Epithelial cell of esophagus (primary cell): ENCODE results near the gene TNRC6A.

Source experiments
- DNase-seq: peaks from one replicate; pipeline ENCODE4 v3.0.0; 2010; ENCODE audit warnings: low read depth
- H3K4me3 ChIP-seq: 2 replicates; pipeline ENCODE4 v1.5.1; 2011; ENCODE audit warnings: mild to moderate bottlenecking, low read length, control low read depth
- TF ChIP-seq, protein P1 (sequence below): IDR thresholded peaks from 2 replicates; pipeline ENCODE4 v1.5.1; 2011; ENCODE audit warnings: low read depth, mild to moderate bottlenecking, low read length, control low read depth, inconsistent platforms; ENCODE audit not compliant: insufficient read depth; ENCODE audit errors: missing control alignments

TNRC6A gene

DNA sequence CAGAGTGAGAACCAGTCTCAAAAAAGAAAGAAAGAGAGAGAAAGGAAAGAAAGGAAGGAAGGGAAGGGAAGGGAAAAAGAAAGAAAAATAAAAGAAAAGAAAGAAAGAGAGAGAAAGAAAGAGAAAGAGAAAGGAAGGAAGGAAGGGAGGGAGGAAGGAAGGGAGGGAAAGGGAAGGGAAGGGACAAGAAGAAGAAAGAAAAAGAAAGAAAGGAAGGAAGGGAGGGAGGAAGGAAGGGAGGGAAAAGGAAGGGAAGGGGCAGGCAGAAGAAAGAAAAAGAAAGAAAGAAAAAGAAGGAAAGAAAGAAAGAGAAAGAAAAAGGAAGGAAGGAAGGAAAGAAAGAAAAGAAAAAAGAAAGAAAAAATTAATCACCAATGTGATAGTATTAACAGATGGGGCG, 132.0 kb downstream of the TNRC6A start:
- H3K4me3 ChIP-seq, result no peak overlapping the region
- no peak for DNase-seq
- TF ChIP-seq, protein P1, sequence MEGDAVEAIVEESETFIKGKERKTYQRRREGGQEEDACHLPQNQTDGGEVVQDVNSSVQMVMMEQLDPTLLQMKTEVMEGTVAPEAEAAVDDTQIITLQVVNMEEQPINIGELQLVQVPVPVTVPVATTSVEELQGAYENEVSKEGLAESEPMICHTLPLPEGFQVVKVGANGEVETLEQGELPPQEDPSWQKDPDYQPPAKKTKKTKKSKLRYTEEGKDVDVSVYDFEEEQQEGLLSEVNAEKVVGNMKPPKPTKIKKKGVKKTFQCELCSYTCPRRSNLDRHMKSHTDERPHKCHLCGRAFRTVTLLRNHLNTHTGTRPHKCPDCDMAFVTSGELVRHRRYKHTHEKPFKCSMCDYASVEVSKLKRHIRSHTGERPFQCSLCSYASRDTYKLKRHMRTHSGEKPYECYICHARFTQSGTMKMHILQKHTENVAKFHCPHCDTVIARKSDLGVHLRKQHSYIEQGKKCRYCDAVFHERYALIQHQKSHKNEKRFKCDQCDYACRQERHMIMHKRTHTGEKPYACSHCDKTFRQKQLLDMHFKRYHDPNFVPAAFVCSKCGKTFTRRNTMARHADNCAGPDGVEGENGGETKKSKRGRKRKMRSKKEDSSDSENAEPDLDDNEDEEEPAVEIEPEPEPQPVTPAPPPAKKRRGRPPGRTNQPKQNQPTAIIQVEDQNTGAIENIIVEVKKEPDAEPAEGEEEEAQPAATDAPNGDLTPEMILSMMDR, result no peak

DNA sequence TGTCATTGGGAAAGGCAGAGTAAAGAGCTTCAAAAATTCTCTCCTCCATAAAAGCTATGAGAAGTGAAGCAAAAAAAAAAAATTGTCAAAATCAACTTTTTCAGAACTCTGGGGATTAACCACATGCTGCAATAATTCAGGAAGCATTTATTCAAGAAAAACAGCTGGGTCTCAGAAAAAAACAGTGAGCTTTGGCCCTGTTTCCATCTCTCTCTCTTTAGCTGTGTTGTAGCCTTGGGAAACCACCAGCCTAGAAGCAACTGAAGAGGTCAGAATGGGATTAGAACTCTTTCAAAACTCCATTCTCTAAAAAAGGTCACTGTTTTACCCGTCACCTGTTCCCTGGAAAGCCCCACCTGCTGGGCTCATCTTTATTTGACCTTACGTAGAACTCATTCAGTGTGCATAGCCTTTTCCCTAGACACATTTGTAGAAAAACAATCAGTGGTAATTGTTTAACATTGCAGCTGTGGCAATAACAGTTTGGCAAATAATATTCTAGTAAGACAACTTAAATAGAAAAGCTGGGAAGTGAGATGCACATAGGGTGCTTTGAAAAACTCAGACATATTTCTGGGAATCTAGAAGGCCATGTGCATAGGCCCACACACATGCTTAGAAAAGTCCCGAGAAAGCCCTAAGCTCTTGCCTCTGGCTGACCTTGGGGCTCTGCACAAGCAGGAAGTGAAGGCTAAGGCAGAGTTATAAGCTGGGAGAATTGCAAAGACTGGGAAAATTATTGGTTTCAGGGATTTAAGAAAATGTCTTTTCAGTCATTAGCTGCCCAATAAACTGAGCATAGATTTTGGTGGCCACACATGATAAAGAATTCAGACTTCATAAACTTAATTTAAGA, 134.4 kb downstream of the TNRC6A start:
- no peak overlapping the region for H3K4me3 ChIP-seq
- TF ChIP-seq, protein P1, result no peak
- DNase-seq, result no peak

DNA sequence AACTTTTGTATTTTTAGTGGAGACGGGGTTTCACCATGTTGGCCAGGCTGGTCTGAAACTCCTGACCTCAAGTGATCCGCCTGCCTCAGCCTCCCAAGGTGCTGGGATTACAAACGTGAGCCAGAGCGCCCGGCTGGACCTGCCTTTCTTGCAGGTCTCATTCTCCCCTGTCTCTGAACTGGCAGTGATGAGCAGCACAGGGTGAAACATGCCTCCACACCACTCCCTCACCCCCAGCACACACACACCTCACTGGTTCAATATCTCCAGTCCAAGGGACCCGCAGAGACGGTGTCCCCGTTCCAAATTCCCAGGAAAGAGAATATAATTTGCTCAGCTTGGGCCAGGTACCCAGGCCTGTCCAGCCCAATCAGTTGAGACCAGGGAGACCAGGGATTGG, 139.6 kb downstream of the TNRC6A start:
- H3K4me3 ChIP-seq, result no peak overlapping the region
- no peak for DNase-seq
- TF ChIP-seq, protein P1, result no peak

DNA sequence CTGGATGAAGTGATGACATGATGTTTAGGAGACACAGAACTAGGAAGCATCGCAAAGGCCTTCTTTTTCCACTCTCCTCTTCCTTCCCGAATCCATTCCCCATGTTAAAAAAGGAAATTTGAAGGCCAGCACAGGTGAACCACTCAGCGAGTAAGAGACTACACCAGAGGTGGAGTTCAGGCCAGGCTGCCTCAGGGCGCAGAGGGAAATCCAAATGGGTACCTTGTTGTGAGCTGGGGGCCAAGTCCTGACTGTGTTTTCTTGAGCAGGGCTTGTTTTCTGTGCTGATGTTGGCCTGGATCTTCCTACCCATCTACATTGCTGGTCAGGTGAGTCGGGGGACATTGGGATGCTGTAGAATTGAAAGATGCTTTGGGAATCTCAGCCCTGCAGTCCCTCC, 142.4 kb downstream of the TNRC6A start:
- DNase-seq, result no peak
- TF ChIP-seq, protein P1, result no peak
- H3K4me3 ChIP-seq, result no peak overlapping the region

DNA sequence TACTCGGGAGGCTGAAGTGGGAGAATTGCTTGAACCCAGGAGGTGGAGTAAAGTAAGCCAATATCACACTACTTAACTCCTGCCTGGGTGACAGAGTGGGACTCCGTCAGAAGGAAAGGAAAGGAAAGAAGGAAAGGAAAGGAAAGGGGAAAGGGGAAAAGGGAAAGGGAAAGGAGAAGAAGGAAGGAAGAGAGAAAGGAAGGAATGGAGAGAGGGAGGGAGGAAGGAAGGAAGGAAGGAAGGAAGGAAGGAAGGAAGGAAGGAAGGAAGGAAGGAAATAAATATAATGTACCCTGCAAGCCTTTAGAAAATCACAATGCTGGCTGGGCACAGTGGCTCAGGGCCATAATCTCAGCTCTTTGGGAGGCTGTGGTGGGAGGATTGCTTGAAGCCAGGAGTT, 143.6 kb downstream of the TNRC6A start:
- TF ChIP-seq, protein P1, result no peak

DNA sequence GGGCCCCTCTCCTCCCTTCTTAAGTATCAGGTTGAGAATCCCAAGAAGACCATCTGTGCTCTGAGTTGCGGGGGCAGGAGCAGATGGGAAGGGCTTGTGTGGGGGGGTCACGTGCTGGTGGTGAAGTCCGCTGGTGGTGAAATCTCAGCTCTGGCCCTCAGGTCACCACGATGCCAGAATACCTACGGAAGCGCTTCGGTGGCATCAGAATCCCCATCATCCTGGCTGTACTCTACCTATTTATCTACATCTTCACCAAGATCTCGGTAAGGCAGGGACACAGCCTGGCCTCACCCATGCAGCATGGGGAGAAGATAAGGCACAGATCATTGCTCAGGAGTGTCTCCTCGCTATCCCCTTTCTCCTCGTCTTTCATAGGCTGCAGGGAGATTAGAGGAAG, 146.0 kb downstream of the TNRC6A start:
- TF ChIP-seq, protein P1, result no peak
- H3K4me3 ChIP-seq, result no peak overlapping the region
- no peak for DNase-seq

More for the DNA sequence above, 143.6 kb downstream of the TNRC6A start:
- no peak overlapping the region for H3K4me3 ChIP-seq
- DNase-seq, result no peak
